OCI-LY3 (cell line): ENCODE results near the gene IP6K1.
"Not testable (repeated sequence)": the region's sequence is repeated elsewhere in the genome, so short reads cannot be mapped to it uniquely, and the experiment has no call there.

ENCODE experiments used
- EZH2phosphoT487 ChIP-seq: fragments of 200-600 bp; shearing (Covaris generic); IDR thresholded peaks from 2 replicates; pipeline ENCODE4 v1.6.1; 2018; ENCODE audit warnings: antibody characterized with exemption, mixed run types, low read depth
- TF ChIP-seq, protein P1 (sequence below): fragments of 200-600, 300-600 bp; sonication (generic); IDR thresholded peaks from 2 replicates; pipeline ENCODE4 v1.5.1; 2014; ENCODE audit warnings: antibody characterized with exemption, low read length, low read depth

DNA sequence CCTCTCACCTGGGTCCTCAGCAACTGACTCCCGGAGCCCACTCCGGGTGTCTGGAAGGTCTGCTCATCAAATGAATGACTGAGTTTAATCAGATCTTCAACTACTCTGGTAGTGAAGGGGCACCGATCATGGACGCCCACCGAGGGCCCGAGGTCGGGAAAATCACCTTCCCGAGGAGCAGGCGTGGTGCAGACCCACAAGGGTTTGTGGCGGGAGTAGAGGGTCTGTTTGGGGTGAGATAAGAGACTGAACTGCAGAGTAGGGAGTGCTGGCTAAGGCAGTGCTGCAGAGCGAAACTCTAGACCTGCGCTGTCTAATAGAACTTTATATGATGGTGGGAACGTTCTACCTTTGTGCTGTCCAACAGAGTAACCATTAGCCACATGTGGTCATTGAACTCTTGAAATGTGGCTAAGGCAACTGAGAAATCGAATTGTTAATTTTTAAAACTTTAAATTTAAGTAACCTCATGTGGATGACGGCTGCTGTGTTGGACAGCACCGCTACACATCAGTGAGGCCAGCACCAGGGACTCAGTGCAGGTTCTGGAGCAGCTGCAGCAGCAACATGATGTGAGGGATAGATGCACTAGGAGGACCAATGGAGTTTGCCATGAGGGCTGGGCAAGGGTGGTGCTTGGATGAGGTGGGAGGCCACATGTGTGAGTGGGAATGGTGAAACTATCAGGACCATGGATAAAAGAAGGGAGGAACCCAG lies 96.3 kb downstream of the IP6K1 start:
- not testable (repeated sequence) for TF ChIP-seq EZH2phosphoT487
- TF ChIP-seq, protein P1, sequence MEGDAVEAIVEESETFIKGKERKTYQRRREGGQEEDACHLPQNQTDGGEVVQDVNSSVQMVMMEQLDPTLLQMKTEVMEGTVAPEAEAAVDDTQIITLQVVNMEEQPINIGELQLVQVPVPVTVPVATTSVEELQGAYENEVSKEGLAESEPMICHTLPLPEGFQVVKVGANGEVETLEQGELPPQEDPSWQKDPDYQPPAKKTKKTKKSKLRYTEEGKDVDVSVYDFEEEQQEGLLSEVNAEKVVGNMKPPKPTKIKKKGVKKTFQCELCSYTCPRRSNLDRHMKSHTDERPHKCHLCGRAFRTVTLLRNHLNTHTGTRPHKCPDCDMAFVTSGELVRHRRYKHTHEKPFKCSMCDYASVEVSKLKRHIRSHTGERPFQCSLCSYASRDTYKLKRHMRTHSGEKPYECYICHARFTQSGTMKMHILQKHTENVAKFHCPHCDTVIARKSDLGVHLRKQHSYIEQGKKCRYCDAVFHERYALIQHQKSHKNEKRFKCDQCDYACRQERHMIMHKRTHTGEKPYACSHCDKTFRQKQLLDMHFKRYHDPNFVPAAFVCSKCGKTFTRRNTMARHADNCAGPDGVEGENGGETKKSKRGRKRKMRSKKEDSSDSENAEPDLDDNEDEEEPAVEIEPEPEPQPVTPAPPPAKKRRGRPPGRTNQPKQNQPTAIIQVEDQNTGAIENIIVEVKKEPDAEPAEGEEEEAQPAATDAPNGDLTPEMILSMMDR = not testable (repeated sequence)
